NB4 (cell line): ENCODE measurements around the gene KIRREL2.

Experiments
- DNase-seq: peaks from one replicate; pipeline ENCODE4 v3.0.0; 2010; ENCODE audit warnings: low read depth
- H3K4me3 ChIP-seq: one replicate; pipeline ENCODE4 v1.5.1; 2011; ENCODE audit warnings: mild to moderate bottlenecking, low read depth, low read length, moderate library complexity
- MYC ChIP-seq: IDR thresholded peaks from 2 replicates; pipeline ENCODE4 v1.6.1; 2011; ENCODE audit warnings: low read depth, low read length
- POLR2A ChIP-seq: IDR thresholded peaks from 2 replicates; pipeline ENCODE4 v1.6.1; 2011; ENCODE audit warnings: mild to moderate bottlenecking; ENCODE audit not compliant: insufficient read length; ENCODE audit errors: extremely low read depth
- TF ChIP-seq, protein P1 (sequence below): IDR thresholded peaks from one replicate; pipeline ENCODE4 v1.5.1; 2012; ENCODE audit warnings: low read depth, low read length
- TF ChIP-seq, protein P2 (sequence below): IDR thresholded peaks from 2 replicates; pipeline ENCODE4 v1.6.1; 2011; ENCODE audit warnings: low read depth, low read length

KIRREL2 gene

GRCh38 chr19:35856546-35857149 lies at the start of gene KIRREL2:
Gene KIRREL2 (plus strand): TSS chr19:35856911. CDS start chr19:35857120, 209 bp downstream.
- DNase-seq: no peak
- no peak for TF ChIP-seq MYC
- TF ChIP-seq POLR2A: no peak
- TF ChIP-seq, protein P1, sequence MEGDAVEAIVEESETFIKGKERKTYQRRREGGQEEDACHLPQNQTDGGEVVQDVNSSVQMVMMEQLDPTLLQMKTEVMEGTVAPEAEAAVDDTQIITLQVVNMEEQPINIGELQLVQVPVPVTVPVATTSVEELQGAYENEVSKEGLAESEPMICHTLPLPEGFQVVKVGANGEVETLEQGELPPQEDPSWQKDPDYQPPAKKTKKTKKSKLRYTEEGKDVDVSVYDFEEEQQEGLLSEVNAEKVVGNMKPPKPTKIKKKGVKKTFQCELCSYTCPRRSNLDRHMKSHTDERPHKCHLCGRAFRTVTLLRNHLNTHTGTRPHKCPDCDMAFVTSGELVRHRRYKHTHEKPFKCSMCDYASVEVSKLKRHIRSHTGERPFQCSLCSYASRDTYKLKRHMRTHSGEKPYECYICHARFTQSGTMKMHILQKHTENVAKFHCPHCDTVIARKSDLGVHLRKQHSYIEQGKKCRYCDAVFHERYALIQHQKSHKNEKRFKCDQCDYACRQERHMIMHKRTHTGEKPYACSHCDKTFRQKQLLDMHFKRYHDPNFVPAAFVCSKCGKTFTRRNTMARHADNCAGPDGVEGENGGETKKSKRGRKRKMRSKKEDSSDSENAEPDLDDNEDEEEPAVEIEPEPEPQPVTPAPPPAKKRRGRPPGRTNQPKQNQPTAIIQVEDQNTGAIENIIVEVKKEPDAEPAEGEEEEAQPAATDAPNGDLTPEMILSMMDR: no peak
- TF ChIP-seq, protein P2, sequence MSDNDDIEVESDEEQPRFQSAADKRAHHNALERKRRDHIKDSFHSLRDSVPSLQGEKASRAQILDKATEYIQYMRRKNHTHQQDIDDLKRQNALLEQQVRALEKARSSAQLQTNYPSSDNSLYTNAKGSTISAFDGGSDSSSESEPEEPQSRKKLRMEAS: no peak
- H3K4me3 ChIP-seq: no peak within 1 kb of the TSS

DNA sequence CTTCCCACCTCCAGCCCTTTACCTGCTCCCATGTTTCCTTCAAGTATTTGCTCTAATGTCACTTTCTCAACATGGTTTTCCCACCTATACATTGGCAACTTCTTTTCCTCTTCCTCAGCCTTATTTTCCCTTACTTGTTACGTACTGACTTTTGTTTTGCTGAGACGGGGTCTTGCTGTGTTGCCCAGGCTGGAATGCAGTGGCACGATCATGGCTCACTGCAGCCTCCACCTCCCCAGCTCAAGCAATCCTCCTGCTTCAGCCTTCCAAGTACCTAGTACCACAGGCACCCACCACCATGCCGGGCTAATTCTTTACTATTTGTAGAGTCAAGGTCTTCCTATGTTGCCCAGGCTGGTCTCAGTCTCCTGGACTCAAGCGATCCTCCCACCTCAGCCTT lies 49.1 kb upstream of the KIRREL2 start:
- no peak overlapping the region for H3K4me3 ChIP-seq
- DNase-seq: no peak
- TF ChIP-seq, protein P1: no peak
- no peak for TF ChIP-seq MYC

DNA sequence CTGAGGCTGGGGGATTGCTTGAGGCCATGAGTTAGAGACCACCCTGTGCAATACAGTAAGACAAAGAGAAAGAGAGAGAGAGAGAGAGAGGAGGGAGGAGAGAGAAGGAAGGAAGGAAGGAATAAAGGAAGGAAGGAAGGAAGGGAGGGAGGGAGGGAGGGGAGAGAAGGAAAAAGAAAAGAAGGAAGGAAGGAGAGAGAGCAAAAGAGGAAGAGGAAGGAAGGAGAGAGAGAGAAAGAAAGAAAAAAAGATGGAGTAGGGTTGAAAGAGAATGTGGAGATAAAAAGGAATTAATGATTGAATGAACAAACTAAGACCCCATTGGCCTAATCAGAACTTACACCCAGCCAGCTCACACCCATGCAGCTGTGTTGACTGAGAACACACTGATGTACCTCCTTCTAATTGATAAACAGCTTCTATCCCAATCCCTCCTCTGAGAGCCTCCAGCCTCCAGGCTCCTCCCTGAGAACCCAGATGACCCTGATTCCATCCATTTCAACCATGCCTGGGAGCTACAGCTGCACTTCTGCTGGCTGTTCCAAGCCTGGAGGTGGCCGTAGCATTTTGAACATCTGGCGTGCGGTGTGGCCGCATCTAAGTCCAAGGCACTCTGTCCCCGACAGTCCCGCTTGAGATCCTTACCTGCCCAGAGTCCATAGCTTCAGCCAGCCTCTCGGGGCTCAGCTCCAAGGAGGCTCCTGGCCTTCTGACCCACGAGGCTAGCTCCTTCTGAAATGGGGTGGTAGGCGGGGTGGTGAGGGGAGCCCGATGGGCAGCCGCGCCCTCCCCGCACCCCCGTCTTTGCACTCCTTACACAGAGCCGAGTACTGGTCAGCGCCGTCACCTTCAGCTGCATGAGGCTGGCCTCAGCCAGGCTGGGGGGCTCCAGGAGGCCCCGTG lies 45.1 kb upstream of the KIRREL2 start:
- TF ChIP-seq, protein P2: no peak
- TF ChIP-seq POLR2A (no peak), MYC (no peak)
- TF ChIP-seq, protein P1: no peak
- no peak overlapping the region for H3K4me3 ChIP-seq
- no peak for DNase-seq

GRCh38 chr19:35812220-35813042 lies 44.3 kb upstream of the KIRREL2 start, which contains the start of gene PRODH2:
Gene PRODH2 (minus strand): TSS chr19:35812845. CDS start chr19:35812805, 40 bp downstream.
- DNase-seq: no peak
- TF ChIP-seq, protein P1: no peak
- TF ChIP-seq MYC (no peak), POLR2A (no peak)
- TF ChIP-seq, protein P2: no peak
- no peak within 1 kb of the TSS for H3K4me3 ChIP-seq

DNA sequence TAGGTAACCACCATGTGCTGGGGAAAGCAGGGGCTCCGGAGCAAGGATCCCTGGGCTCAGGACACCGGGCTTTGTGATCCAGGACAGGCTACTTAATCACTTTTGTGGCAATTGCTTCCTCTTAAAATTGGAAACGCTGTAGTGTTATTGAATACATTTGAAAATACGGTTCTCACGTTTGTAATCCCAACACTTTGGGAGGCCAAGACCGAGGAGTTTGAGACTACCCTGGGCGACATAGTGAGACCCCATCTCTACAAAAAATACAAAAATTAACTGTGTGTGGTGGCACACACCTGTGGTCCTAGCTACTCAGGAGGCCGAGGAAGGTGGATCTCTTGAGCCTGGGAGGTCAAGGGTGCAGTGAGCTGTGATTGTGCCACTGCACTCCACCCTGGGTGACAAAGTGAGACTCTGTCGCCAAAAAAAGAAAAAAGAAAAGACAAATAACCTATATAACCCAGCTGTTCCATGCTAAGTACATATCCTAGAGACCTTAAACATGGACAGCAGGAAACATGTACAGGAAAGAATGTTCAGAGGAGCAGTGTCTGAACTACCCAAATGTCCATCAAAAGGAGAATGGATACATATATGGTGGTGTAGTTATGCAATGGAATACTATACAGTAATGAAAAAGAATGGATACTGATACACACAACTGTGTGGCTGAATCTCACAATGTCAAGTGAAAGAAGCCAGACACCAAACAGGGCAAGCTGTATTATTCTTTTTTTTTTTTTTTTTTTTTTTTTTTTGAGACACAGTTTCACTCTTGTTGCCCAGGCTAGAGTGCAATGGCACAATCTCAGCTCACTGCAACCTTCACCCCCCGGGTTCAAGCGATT lies 43.4 kb upstream of the KIRREL2 start:
- no peak overlapping the region for H3K4me3 ChIP-seq
- no peak for DNase-seq
- no peak for TF ChIP-seq MYC
- no peak for TF ChIP-seq POLR2A
- TF ChIP-seq, protein P1: no peak
- TF ChIP-seq, protein P2: no peak
